GM19043 (cell line): ENCODE results near the gene DHX30.
A peak's percentile ranks its signal among the peaks of the same experiment; 100 is the strongest.
"Not testable (repeated sequence)": the region's sequence is repeated elsewhere in the genome, so short reads cannot be mapped to it uniquely, and the experiment has no call there.

ENCODE experiments used
- ATAC-seq: cut with Tn5 transposase; IDR thresholded peaks from one replicate; pipeline ENCODE4 v1.9.1; 2021; ENCODE audit warnings: low read depth; ENCODE audit not compliant: unreplicated experiment

The DHX30 gene

DNA sequence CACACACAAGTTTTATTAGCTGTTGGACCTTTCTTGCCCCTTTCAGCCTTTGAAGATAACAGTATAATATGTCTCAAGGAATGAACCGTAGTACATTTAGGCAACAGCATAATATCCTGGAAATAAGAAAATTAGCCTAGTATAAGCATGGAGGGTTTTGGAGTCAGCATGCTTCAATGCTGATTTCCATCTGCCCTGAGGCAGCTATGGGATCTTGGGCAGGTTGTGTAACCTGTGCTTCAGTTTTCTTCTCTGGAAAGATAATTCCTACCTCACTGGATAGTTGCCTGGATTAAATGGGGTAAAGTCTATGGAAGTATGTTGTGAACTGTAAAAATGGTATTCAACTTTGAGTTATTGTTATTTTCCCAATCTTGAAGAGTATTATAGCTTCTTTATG is 1.6 kb downstream of the DHX30 start:
- ATAC-seq = no peak

- ATAC-seq = no peak
Observed at GRCh38 chr3:47813551-47814177, 10.7 kb downstream of the DHX30 start.

DNA sequence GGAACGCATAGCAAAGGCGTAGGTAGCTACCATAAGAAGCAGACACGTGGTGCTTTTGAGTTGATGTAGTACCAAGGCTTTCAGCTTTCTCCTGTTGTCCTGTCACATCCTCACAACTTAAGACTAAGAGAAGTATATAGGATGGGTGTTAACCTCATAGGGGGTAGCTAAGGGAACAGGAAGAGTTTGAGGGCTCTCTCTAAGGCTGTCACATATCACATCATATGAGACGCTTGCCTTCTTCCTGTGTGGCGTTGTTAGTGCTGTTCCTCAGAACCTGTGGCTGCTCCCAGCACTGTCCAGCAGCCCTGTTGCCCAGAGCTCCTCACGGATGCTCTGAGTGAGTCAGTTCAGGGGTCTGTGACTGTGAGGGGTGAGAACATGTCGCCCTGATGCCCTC is 14.7 kb downstream of the DHX30 start:
- ATAC-seq = no peak

- ATAC-seq = peak; percentile 91
Observed at GRCh38 chr3:47824541-47825473, 21.9 kb downstream of the DHX30 start.

- no peak for ATAC-seq
Observed at GRCh38 chr3:47825590-47825989, 22.7 kb downstream of the DHX30 start.

GRCh38 chr3:47829482-47829881 is 26.5 kb downstream of the DHX30 start:
- not testable (repeated sequence) for ATAC-seq

DNA sequence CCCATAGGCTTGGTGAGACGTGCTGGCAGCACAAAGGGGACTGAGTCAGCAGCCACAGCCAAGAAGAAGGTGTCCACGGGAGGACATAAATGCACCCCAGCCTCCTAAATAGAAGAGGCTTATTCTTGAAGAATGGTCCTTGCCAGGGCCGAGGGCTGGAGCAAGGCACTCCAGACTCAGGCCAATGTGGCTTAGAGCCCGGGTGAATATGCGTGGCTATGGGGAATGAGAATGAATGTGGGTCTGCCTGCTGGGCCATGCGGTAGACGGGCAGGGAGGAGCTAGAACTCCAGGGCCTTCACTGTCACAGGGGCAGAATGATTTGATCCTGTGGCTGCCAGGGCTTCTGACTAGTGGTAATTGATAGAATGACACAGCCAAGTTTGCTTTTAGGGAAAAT is 34.0 kb downstream of the DHX30 start:
- ATAC-seq = no peak

- ATAC-seq = no peak
Observed at GRCh38 chr3:47838503-47838902, 35.6 kb downstream of the DHX30 start.

DNA sequence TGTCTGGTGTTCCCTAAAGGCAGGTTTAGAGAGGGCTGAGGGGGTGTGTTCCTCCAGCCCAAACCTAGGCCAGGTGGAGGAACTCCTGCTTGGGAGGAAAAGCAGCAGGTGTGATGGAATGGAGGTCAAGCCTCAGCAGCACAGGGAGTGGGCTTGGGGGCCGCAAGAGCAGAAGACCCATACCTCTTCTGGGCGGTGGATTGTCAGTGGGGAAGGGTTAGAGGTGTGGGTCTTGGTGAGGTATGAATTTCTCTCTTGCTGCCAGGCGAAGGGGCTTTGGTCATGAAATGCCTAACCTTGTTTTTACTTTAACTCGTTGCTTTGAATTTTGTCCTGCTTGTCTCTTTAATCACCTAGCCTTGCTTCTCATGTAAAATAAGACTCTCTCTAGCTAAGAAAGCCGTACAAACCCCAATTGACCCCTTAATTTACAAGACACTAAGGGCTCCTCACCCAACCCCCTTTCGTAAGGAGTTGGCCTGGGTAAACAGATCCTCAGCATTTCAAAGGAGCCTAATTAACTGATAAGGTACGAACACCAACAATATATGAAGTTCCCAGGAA is 38.9 kb downstream of the DHX30 start:
- ATAC-seq = no peak

DNA sequence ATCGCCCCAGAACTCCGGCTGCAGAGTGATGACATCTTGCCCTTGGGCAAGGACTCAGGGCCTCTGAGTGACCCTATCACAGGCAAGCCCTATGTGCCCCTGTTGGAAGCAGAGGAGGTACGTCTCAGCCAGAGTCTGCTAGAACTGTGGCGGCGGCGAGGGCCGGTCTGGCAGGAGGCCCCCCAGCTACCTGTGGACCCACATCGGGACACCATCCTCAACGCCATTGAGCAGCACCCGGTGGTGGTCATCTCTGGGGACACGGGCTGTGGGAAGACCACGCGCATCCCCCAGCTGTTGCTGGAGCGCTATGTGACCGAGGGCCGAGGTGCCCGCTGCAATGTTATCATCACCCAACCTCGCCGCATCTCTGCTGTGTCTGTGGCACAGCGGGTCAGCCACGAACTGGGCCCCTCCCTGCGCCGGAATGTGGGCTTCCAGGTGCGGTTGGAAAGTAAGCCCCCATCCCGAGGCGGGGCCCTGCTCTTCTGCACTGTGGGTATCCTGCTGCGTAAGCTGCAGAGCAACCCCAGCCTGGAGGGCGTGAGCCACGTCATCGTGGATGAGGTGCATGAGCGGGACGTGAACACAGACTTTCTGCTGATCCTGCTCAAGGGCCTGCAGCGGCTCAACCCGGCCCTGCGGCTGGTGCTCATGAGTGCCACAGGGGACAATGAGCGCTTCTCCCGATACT is 43.4 kb downstream of the DHX30 start:
- no peak for ATAC-seq

DNA sequence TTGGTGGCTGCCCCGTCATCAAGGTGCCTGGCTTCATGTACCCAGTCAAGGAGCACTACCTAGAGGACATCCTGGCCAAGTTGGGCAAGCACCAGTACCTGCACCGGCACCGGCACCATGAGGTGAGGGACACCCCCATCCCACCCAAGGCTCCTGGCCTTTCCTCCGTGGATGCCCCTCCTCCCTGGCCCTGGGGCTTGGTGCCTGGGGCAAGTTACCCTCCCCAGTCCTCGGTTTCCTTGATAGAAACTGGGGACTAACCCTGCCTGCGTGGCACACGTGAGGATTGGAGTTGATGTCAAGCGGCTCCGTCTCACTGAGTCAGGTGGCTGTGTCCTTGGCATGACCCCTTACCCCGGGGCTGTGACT is 43.9 kb downstream of the DHX30 start:
- no peak for ATAC-seq

DNA sequence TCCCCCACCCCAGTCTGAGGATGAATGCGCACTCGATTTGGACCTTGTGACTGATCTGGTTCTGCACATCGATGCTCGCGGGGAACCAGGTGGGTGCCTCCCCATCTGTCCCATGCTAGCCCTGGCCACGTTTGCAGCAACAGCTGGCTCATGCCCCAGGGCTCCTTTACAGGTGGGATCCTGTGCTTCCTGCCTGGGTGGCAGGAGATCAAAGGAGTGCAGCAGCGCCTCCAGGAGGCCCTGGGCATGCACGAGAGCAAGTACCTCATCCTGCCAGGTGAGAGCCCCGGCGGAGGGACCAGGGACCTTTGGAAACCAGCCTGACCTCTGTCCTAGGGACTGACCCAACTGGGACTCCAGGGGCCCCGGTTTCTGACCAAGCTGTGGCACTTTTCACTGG is 44.3 kb downstream of the DHX30 start:
- ATAC-seq = no peak

DNA sequence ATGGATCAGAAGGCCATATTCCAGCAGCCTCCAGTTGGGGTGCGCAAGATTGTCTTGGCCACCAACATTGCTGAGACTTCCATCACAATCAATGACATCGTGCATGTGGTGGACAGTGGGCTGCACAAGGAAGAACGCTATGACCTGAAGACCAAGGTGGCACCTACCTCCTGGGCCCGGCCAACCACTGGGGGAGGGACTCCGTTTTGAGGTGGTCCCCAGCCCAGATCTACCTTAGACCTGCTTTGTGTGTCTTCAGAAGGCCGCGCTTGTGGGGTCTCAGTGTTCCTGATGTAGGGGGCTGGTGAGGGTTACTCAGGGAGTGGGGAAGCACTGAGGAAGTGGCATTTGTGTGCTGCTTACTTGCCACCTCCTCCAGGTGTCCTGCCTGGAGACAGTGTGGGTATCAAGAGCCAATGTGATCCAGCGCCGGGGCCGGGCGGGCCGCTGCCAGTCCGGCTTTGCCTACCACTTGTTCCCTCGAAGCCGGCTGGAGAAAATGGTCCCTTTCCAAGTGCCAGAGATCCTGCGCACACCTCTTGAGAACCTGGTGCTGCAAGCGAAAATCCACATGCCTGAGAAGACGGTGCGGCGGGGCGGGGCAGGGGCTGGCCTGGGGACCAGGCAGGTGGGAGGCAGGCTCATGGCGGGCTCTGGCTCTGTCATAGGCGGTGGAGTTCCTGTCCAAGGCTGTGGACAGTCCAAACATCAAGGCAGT is 45.0 kb downstream of the DHX30 start:
- ATAC-seq = no peak

DNA sequence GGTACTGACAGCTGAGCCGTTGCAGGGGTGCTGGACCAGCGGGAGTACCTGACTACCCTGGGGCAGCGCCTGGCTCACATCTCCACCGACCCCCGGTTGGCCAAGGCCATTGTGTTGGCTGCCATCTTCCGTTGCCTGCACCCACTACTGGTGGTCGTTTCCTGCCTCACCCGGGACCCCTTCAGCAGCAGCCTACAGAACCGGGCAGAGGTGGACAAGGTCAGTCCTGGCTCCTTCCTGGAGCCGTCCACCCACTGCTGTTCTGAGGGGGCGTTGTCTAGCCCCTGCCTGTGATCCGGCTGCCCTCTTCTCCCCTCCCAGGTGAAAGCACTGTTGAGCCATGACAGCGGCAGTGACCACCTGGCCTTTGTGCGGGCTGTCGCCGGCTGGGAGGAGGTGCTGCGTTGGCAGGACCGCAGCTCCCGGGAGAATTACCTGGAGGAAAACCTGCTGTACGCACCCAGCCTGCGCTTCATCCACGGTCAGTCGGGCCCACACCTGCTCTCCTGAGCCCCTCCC is 45.7 kb downstream of the DHX30 start:
- no peak for ATAC-seq

GRCh38 chr3:47849186-47849698 is 46.3 kb downstream of the DHX30 start:
- ATAC-seq = no peak

DNA sequence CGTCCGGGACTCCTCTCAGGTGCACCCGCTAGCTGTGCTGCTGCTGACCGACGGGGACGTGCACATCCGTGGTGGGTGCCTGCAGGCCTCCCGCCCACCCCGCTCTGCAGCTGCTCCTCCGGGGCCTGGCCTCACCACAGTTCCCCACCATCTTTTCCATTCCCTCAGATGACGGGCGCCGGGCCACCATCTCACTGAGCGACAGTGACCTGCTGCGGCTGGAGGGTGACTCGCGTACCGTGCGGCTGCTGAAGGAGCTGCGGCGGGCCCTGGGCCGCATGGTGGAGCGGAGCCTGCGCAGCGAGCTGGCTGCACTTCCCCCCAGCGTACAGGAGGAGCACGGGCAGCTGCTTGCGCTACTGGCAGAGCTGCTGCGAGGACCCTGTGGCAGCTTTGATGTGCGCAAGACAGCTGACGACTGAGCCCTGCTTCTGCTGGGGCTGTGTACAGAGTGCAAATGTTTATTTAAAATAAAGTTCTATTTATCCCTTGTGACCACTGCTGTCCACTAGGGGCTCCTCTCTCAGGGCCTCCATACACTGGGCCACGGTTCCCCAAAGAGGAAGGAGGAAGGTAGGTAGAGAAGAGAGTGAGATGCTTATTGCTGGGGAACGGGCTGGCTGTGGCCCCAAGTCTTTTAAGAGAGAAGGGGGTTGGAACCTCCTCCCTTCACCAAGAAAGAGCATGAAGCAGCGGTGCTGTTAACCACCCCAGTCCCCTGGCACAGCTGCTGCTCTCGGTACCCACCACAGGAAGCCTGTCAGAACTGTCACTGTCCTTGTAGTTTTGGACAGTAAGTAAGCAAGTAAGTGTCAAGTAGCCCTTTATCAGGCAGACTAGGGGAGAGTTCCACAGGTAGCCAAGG is 47.0 kb downstream of the DHX30 start:
- ATAC-seq = no peak

DNA sequence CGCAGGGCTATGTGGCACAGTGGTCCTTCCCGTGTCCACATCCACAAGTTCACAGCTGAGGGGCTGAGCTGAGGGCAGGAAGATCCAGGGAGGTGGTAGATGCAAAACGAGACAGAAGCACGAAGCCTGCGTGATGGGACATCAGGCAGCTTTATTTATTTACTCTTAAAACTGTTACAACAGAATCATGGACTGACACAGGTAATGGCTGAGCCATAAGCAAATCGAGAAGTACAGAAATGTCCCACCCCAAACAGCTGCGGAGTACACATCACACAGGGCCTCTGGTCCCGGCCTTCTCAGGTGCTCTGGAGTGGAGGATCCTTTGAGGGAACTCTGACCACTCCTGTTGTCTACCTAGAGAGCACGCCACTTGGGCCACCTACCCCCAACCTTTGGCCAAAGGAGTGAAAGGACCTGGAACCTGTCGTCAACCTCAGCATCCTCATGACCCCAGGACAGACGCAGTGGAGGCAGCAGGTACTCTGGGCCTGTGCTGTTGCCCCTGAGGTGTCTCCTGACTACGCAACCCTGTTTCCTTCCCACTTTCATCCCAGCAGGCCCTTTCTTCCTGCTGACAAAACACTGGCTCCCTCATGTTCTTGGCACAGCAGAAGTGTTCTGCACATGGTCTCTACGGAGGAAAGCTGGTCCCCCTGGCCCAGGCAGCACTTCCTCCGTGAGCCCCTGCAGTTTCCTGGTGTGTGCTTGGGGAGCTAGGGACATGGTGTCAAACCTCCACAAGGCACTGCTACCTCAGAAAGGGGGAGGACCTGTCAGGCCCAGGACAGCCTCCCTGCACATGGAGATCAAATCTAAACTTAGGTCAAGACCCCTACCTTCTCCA is 47.8 kb downstream of the DHX30 start:
- ATAC-seq = no peak

GRCh38 chr3:47851888-47852603 is 49.1 kb downstream of the DHX30 start:
- no peak for ATAC-seq
